Ectodermal cell (in vitro differentiated cells): ENCODE data around the gene PRELID2. TPM values are rescaled to one million over a fixed set of nuclear protein-coding genes. Genes with fewer than 3 reads are reported as not detected.
"Not testable (repeated sequence)": the region's sequence is repeated elsewhere in the genome, so short reads cannot be mapped to it uniquely, and the experiment has no call there.

Source experiments
- H3K27ac ChIP-seq: 2 replicates; pipeline ENCODE4 v1.7.0; 2013; ENCODE audit warnings: mild to moderate bottlenecking, low read depth, low read length; ENCODE audit not compliant: insufficient read depth, poor library complexity, severe bottlenecking
- H3K27me3 ChIP-seq: 2 replicates; pipeline ENCODE4 v1.7.0; 2013; ENCODE audit warnings: mild to moderate bottlenecking, low read length; ENCODE audit not compliant: insufficient read depth, control insufficient read depth, poor library complexity, severe bottlenecking
- H3K36me3 ChIP-seq: one replicate; pipeline ENCODE4 v1.7.0; 2013; ENCODE audit warnings: low read length; ENCODE audit not compliant: control insufficient read depth, insufficient read depth
- H3K4me1 ChIP-seq: one replicate; pipeline ENCODE4 v1.7.0; 2013; ENCODE audit warnings: low read length; ENCODE audit not compliant: control insufficient read depth, insufficient read depth
- H3K4me3 ChIP-seq: 2 replicates; pipeline ENCODE4 v1.7.0; 2013; ENCODE audit warnings: low read depth, low read length, control low read depth; ENCODE audit not compliant: insufficient read depth
- H3K9me3 ChIP-seq: 2 replicates; pipeline ENCODE4 v1.7.0; 2013; ENCODE audit warnings: mild to moderate bottlenecking, low read length, moderate library complexity; ENCODE audit not compliant: control insufficient read depth
- WGBS, 2 experiments: methylation state at CpG; one replicate each; pipeline ENCODE4 v1.1.7; 2013; ENCODE audit warnings: missing lambda C conversion rate in 2 of 2; 5-methylcytosine and 5-hydroxymethylcytosine counted together
- polyA plus RNA-seq, 4 experiments: library from polyadenylated mRNA; stranded (reverse); fragments of 50-300 nt; gene quantifications; one replicate each; pipeline ENCODE4 v1.2.3, GENCODE V29; 2013

Gene PRELID2
- 6.6 TPM for polyA plus RNA-seq (2013, experiment 1 of 4)
- polyA plus RNA-seq (2013, experiment 2 of 4), result 9.8 TPM
- polyA plus RNA-seq (2013, experiment 3 of 4), result 8.6 TPM
- polyA plus RNA-seq (2013, experiment 4 of 4), result 9.8 TPM

GRCh38 chr5:145834917-145835847 is at the start of gene PRELID2:
Gene PRELID2 (minus strand): TSS chr5:145835342. CDS start chr5:145835251, 91 bp downstream.
- Histone ChIP-seq H3K27ac (no peak within 1 kb of the TSS), H3K9me3 (no peaks in the 10 kb centered on the region), H3K4me1 (no peaks in the 10 kb centered on the region), H3K4me3 (peak within 1 kb of the TSS; percentile 52), H3K36me3 (no peaks in the 10 kb centered on the region), H3K27me3 (peaks cover 16% of the 10 kb centered on the region)
- WGBS, 2 experiments, result 5% methylated on average over 71 of the region's 71 CpGs

- Histone ChIP-seq H3K4me1 (no peaks in the 10 kb centered on the region), H3K9me3 (no peaks in the 10 kb centered on the region), H3K27ac (no peak overlapping the region), H3K27me3 (no peaks in the 10 kb centered on the region), H3K36me3 (no peaks in the 10 kb centered on the region), H3K4me3 (no peak overlapping the region)
- 88 to 96% methylated on average over 2 of the region's 2 CpGs for WGBS, 2 experiments
Observed at GRCh38 chr5:145874765-145875164, 39.6 kb upstream of the PRELID2 start.

GRCh38 chr5:145872914-145873313 is 37.8 kb upstream of the PRELID2 start, which contains the start of gene GRXCR2:
Gene GRXCR2 (minus strand): TSS chr5:145873014. CDS start chr5:145872968, 46 bp downstream.
- H3K4me3 ChIP-seq, result no peak within 1 kb of the TSS
- H3K4me1 ChIP-seq, result no peaks in the 10 kb centered on the region
- H3K27ac ChIP-seq, result no peak within 1 kb of the TSS
- H3K27me3 ChIP-seq, result no peaks in the 10 kb centered on the region
- no peaks in the 10 kb centered on the region for H3K36me3 ChIP-seq
- no peaks in the 10 kb centered on the region for H3K9me3 ChIP-seq
- 91 to 93% methylated on average over 3 of the region's 3 CpGs for WGBS, 2 experiments

GRCh38 chr5:145872486-145872885 is 37.3 kb upstream of the PRELID2 start:
- Histone ChIP-seq H3K9me3 (no peaks in the 10 kb centered on the region), H3K4me3 (no peak overlapping the region), H3K27me3 (no peaks in the 10 kb centered on the region), H3K36me3 (no peaks in the 10 kb centered on the region), H3K27ac (no peak overlapping the region), H3K4me1 (no peaks in the 10 kb centered on the region)
- WGBS, 2 experiments, result 93% methylated on average over 8 of the region's 8 CpGs

- Histone ChIP-seq H3K36me3 (no peaks in the 10 kb centered on the region), H3K4me3 (no peak overlapping the region), H3K9me3 (no peaks in the 10 kb centered on the region), H3K27me3 (no peaks in the 10 kb centered on the region), H3K27ac (no peak overlapping the region), H3K4me1 (no peaks in the 10 kb centered on the region)
- 91 to 94% methylated on average over 4 of the region's 4 CpGs for WGBS, 2 experiments
Observed at GRCh38 chr5:145869753-145870152, 34.6 kb upstream of the PRELID2 start.

- Histone ChIP-seq H3K4me3 (no peak overlapping the region), H3K9me3 (no peaks in the 10 kb centered on the region), H3K27me3 (no peaks in the 10 kb centered on the region), H3K4me1 (no peaks in the 10 kb centered on the region), H3K36me3 (no peaks in the 10 kb centered on the region), H3K27ac (no peak overlapping the region)
- WGBS, 2 experiments, result no CpG with 5 or more reads among the region's 1 CpG
Observed at GRCh38 chr5:145867806-145868205, 32.7 kb upstream of the PRELID2 start.

- H3K27ac ChIP-seq, H3K9me3 ChIP-seq, H3K4me3 ChIP-seq, H3K27me3 ChIP-seq, H3K4me1 ChIP-seq, H3K36me3 ChIP-seq: not testable (repeated sequence)
- 88 to 96% methylated on average over 2 of the region's 2 CpGs for WGBS, 2 experiments
Observed at GRCh38 chr5:145864432-145864831, 29.3 kb upstream of the PRELID2 start.

- Histone ChIP-seq H3K27me3 (no peaks in the 10 kb centered on the region), H3K9me3 (no peaks in the 10 kb centered on the region), H3K27ac (no peak overlapping the region), H3K36me3 (no peaks in the 10 kb centered on the region), H3K4me1 (no peaks in the 10 kb centered on the region), H3K4me3 (no peak overlapping the region)
- 84 to 94% methylated on average over 3 of the region's 3 CpGs for WGBS, 2 experiments
Observed at GRCh38 chr5:145863003-145863402, 27.9 kb upstream of the PRELID2 start.

GRCh38 chr5:145859897-145860296 is 24.8 kb upstream of the PRELID2 start:
- Histone ChIP-seq H3K4me3 (no peak overlapping the region), H3K4me1 (peaks cover 5% of the 10 kb centered on the region), H3K9me3 (no peaks in the 10 kb centered on the region), H3K27me3 (no peaks in the 10 kb centered on the region), H3K36me3 (no peaks in the 10 kb centered on the region), H3K27ac (no peak overlapping the region)
- WGBS, 2 experiments, result 86 to 95% methylated on average over 3 of the region's 3 CpGs

GRCh38 chr5:145859453-145859852 is 24.3 kb upstream of the PRELID2 start:
- Histone ChIP-seq H3K4me3 (no peak overlapping the region), H3K9me3 (no peaks in the 10 kb centered on the region), H3K4me1 (peaks cover 5% of the 10 kb centered on the region), H3K36me3 (no peaks in the 10 kb centered on the region), H3K27me3 (no peaks in the 10 kb centered on the region), H3K27ac (no peak overlapping the region)
- WGBS, 2 experiments, result 93 to 94% methylated on average over 6 of the region's 6 CpGs
